Activated T-cell treated with anti-CD3 and anti-CD28 coated beads, Interleukin-2, amount 50 U/mL, for 4 hours (primary cell): Measurements from ENCODE around the gene CACNG7. TPM values are rescaled to one million over a fixed set of nuclear protein-coding genes. Genes with fewer than 3 reads are reported as not detected.
A peak's percentile ranks its signal among the peaks of the same experiment; 100 is the strongest.

ENCODE experiments used
- ATAC-seq, 2 donors: fragments of 200-7000 bp; cut with Tn5 transposase; one replicate each; pipeline ENCODE4 v1.10.0; 2021
- DNase-seq: peaks from one replicate; pipeline ENCODE4 v3.0.0-alpha.2; 2020
- H3K27me3 Mint-ChIP-seq: one replicate; pipeline ENCODE4 v1.8.0; 2021; ENCODE audit warnings: low read depth, mixed read lengths
- H3K36me3 Mint-ChIP-seq: one replicate; pipeline ENCODE4 v1.8.0; 2022; ENCODE audit warnings: mixed read lengths; ENCODE audit not compliant: insufficient read depth
- H3K4me1 Mint-ChIP-seq: one replicate; pipeline ENCODE4 v1.8.0; 2021; ENCODE audit warnings: low read depth, mixed read lengths
- H3K4me3 Mint-ChIP-seq: one replicate; pipeline ENCODE4 v1.8.0; 2021; ENCODE audit warnings: mild to moderate bottlenecking, moderate library complexity, mixed read lengths
- H3K9me3 Mint-ChIP-seq: one replicate; pipeline ENCODE4 v1.8.0; 2021; ENCODE audit warnings: mixed read lengths
- total RNA-seq, 3 donors: library from RNA; stranded (reverse); gene quantifications; one replicate each; pipeline ENCODE4 v1.2.1, GENCODE V29; 2021

The CACNG7 gene
- total RNA-seq, 3 donors from 2014 or later, result not detected

DNA sequence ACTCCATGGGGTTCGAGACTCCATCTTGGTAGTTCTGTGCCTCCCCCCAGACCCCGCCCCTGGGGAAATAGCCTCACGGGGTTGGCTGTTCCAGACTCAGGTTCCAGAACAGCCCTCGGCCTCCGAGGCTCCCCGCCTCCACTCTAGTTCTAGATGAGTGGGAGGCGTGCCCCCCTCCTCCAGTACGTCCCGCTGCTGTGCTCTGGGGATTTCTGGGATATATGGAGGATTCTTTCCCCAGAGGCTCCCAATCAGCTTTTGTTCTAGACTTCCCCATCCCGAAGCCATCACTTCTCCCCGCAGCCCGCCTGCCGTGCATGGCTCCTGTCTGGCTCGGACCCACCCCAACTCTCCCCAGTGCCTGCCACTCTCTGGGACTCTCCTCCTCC lies 1.9 kb upstream of the CACNG7 start:
- no peaks in the 10 kb centered on the region for H3K9me3 Mint-ChIP-seq
- H3K27me3 Mint-ChIP-seq, result peaks cover 80% of the 10 kb centered on the region
- no peak for ATAC-seq
- H3K36me3 Mint-ChIP-seq, result no peaks in the 10 kb centered on the region
- peaks cover 21% of the 10 kb centered on the region for H3K4me1 Mint-ChIP-seq
- no peak overlapping the region for H3K4me3 Mint-ChIP-seq
- no peak for DNase-seq

DNA sequence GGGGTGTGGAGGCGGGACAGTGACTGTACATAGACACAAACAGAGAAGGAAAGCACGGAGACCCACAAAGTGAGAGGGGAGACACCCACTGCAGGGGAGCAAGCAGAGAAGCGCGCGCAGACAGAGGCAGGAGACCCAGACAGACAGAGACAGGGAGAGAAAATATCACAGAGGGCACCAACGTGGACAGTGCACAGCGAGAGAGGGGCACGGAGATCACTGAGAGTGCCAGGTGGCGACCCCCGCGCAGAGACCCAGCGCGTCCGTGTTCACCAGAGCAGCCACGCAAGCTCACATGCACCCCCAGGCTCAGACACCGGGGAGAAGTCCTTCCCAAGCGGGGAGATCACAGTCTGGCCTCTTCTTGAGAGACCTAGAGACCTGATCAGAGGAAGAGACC lies 1.4 kb upstream of the CACNG7 start:
- no peak overlapping the region for H3K4me3 Mint-ChIP-seq
- peak; percentile 13 to 15 for ATAC-seq
- no peaks in the 10 kb centered on the region for H3K9me3 Mint-ChIP-seq

DNA sequence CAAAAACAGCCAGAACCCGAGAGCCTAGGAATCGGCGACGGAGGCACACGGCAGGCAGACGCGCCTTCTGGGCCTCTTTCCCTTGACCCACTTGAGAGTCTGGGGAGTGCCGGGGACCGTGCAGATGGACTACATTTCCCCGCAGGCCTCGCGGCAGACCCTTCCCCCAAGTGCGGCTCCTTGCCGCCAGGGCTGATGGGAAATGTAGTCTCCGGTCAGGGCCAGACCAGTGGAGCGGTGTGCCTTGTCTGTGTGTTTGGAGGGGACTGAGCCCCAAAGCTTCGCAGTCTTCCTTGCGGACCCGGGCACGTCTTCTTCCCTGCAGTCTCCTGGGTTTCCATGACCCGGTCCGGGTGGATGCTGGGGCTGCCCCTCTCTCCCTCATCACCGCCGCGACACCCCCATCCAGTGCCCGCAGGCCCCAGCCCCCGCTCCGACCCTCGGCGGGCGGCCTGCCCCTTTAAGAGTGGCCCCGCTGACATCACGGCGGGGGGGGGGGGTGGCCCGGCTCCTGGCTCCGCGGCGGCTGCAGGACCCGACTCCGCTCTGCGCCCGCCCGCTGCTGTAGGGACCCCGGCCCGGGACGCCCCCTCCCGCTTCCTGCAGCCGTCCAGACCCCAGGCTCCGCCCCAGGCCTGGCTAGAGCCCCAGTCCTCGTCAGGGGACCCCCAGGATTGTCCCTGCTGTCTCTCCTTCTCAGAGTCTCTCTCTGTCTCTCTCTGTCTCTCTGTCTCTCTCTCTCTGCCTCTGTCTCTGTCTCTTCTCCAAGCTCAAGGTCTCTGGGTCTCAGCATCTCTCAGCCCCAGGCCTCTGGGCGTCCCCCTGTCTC lies 758 bp upstream of the CACNG7 start:
- DNase-seq (peak; percentile 24), ATAC-seq (peak; percentile 88 to 91)
- peaks cover 21% of the 10 kb centered on the region for H3K4me1 Mint-ChIP-seq
- H3K36me3 Mint-ChIP-seq, result no peaks in the 10 kb centered on the region
- peak overlapping the region; percentile 53 for H3K4me3 Mint-ChIP-seq
- peaks cover 83% of the 10 kb centered on the region for H3K27me3 Mint-ChIP-seq
- no peaks in the 10 kb centered on the region for H3K9me3 Mint-ChIP-seq

More for the DNA sequence above, 1.4 kb upstream of the CACNG7 start:
- Mint-ChIP-seq H3K4me1 (peaks cover 21% of the 10 kb centered on the region), H3K36me3 (no peaks in the 10 kb centered on the region), H3K27me3 (peaks cover 84% of the 10 kb centered on the region)
- DNase-seq, result no peak

DNA sequence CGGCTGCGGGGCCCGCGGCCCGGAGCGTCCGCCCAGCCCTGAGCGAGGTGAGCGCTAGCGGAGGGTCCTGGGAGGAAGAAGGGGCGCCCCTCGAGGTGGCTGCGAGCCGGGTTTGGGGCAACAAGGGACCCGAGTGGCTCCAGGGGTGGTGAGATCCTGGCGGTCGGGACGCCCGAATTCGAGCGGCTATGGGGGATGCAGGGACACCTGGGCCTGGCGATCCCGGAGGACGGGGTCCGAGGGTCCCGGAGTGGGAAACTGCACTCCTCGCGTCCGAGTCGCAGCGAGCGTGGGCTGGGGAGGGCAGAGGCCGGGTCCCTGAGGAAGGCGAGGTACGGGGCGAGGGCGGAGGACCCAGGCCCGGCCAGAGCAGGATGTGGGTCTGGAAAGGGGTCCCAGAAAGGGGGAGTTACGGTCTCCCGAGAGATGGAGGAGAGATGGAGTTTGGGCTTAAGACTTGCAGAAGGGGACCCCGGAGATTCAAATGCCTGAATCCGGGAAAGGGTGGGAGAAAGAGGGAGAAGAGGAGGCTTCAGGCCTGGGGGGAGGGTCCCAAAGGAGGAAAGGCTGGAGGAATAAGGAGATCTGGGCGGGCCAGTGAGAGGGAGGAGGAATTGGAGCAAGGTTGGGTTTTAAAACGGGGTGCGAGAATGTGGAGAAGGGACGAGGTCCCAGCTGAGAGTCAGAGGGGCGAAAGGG lies 542 bp downstream of the CACNG7 start:
- H3K4me1 Mint-ChIP-seq, result peaks cover 21% of the 10 kb centered on the region
- H3K27me3 Mint-ChIP-seq, result peaks cover 85% of the 10 kb centered on the region
- no peaks in the 10 kb centered on the region for H3K36me3 Mint-ChIP-seq
- DNase-seq (no peak), ATAC-seq (no peak)
- H3K4me3 Mint-ChIP-seq, result no peak overlapping the region
- H3K9me3 Mint-ChIP-seq, result no peaks in the 10 kb centered on the region

DNA sequence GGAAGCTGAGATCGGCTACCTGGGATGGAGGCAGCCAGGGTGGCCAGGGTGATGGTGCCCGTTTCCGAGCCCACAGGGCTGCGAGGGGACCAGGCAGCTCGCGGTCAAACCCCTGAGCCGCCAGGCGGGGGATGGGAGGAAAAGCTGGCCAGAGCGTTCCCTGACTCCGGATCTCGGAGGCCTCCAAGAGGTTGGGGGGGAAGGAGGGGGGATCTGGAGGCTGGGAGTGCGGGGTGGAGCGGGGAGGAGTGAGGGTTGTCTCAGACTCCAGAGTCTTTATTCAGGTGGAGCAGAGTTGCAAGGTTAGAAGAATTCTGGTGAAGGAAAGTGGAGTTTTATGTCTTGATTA lies 1.1 kb downstream of the CACNG7 start:
- ATAC-seq (no peak), DNase-seq (no peak)
- Mint-ChIP-seq H3K9me3 (no peaks in the 10 kb centered on the region), H3K27me3 (peaks cover 85% of the 10 kb centered on the region), H3K4me1 (peaks cover 21% of the 10 kb centered on the region), H3K4me3 (no peak overlapping the region), H3K36me3 (no peaks in the 10 kb centered on the region)

DNA sequence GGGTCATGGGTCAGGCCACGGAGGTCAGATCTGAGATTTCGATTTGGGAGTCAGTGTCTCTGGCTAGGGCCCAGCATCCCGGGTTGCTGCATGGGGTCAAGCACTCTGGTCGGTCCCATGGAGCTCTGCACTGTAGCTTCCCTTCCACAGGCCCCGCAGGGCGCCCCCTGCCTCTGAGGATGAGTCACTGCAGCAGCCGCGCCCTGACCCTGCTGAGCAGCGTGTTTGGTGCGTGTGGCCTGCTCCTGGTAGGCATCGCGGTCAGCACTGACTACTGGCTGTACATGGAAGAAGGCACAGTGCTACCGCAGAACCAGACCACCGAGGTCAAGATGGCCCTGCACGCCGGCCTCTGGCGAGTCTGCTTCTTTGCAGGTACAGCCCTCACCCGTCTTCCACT lies 3.6 kb downstream of the CACNG7 start:
- Mint-ChIP-seq H3K27me3 (peaks cover 70% of the 10 kb centered on the region), H3K4me1 (peaks cover 15% of the 10 kb centered on the region), H3K9me3 (no peaks in the 10 kb centered on the region), H3K36me3 (no peaks in the 10 kb centered on the region), H3K4me3 (no peak overlapping the region)
- no peak for ATAC-seq
- DNase-seq, result no peak

DNA sequence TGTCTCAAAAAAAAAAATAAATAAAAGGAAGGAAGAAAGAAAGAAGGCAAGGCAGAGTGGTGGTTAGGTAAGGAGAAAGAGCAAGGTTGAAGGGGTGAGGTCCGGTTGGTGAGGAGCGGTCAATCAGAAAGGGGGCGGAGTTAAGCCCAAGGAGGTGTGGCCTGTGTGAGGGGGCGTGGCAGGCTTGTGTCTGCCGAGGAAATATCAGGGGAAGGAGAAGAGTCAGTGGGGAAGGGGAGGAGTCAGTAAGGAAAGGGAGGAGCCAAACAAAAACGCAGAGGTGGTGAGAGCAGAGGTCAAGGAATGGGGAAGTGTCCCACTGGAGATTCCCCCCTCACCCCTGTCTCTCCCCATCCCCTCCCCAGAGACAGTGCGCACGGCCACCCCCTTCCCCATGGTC lies 5.9 kb downstream of the CACNG7 start:
- Mint-ChIP-seq H3K36me3 (no peaks in the 10 kb centered on the region), H3K27me3 (peaks cover 51% of the 10 kb centered on the region), H3K9me3 (no peaks in the 10 kb centered on the region), H3K4me1 (peaks cover under 1% of the 10 kb centered on the region), H3K4me3 (no peak overlapping the region)
- ATAC-seq (no peak), DNase-seq (no peak)

DNA sequence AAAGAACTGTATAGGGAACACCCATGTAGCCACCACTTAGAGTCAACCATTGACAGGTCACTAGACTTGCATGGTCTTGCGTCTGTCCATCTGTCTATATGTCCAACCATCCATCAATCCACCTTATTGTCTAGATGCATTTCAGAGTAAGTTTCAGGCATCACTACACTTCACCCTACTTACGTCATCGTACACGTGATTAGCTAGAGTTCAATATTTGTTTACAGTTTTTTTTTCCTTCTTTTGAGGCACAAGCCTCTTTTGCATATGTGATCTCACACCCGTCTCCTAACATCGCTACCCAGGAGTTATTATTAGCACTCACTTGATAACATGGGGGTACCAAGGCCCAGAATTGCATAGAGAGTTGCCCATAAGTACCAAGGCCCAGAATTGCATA lies 6.9 kb downstream of the CACNG7 start:
- Mint-ChIP-seq H3K9me3 (no peaks in the 10 kb centered on the region), H3K4me3 (no peak overlapping the region), H3K36me3 (no peaks in the 10 kb centered on the region), H3K4me1 (no peaks in the 10 kb centered on the region), H3K27me3 (peaks cover 41% of the 10 kb centered on the region)
- no peak for ATAC-seq
- no peak for DNase-seq

DNA sequence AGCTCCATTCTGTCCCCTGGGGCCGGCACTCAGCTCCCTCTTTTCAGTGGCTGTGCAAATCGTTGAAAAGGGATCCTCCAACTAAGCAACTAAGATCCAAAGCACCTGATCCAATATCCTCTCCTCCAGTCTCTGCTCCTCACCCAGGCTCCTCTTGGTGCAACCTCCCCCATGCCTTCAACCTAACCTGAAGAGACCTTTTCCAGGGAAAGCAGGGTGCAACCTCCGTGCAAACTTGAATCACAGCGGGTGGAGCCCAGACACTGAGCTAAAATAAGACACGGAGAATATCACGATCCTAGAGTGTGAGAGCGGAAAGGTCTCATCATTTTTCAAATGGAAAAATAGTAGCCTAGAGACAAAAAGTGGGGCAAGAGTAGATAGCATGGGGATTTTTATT lies 8.3 kb downstream of the CACNG7 start:
- DNase-seq, result no peak
- Mint-ChIP-seq H3K4me1 (no peaks in the 10 kb centered on the region), H3K4me3 (no peak overlapping the region), H3K36me3 (no peaks in the 10 kb centered on the region), H3K27me3 (peaks cover 28% of the 10 kb centered on the region), H3K9me3 (no peaks in the 10 kb centered on the region)
- no peak for ATAC-seq

DNA sequence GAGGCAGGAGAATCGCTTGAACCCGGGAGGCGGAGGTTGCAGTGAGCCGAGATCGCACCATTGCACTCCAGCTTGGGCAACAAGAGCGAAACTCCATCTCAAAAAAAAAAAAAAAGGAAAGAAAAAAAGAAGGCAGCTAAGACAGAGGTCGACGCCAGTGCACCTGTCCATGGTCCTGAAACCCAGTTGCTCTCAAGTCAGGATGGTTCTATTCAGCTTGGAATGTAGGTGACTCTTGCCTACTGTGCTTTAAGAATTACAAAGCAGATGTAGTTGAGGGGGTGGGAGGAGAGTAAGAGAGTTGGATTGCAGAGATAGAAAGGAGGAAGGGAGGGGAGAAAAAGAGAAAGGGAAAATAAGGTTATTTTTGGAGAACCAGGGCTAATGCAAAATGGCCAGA lies 18.7 kb downstream of the CACNG7 start:
- no peak for DNase-seq
- peaks cover 3% of the 10 kb centered on the region for H3K27me3 Mint-ChIP-seq
- H3K4me1 Mint-ChIP-seq, result no peaks in the 10 kb centered on the region
- peaks cover 3% of the 10 kb centered on the region for H3K9me3 Mint-ChIP-seq
- no peak overlapping the region for H3K4me3 Mint-ChIP-seq
- no peaks in the 10 kb centered on the region for H3K36me3 Mint-ChIP-seq
- ATAC-seq, result no peak

DNA sequence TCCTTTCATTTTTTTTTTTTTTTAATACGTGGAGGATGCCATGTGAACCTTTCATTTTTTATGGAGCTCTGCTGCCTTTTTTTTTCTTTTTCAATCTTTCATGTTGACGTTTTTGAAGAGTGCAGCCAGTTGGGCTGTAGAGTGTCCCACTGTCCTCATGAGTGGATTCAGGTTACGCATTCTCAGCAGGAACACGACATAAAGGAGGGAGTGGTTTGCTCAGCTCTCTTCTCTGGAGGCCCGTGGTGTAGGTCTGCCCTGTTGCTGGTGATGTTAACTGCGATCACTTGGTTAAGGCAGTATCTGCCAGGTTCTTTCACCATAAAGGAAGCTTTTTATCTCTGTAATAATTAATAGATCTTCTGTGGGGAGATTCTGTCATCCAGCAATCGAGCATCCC lies 27.0 kb downstream of the CACNG7 start:
- Mint-ChIP-seq H3K27me3 (peaks cover 22% of the 10 kb centered on the region), H3K4me3 (no peak overlapping the region), H3K9me3 (no peaks in the 10 kb centered on the region), H3K4me1 (no peaks in the 10 kb centered on the region), H3K36me3 (no peaks in the 10 kb centered on the region)
- no peak for DNase-seq
- no peak for ATAC-seq

DNA sequence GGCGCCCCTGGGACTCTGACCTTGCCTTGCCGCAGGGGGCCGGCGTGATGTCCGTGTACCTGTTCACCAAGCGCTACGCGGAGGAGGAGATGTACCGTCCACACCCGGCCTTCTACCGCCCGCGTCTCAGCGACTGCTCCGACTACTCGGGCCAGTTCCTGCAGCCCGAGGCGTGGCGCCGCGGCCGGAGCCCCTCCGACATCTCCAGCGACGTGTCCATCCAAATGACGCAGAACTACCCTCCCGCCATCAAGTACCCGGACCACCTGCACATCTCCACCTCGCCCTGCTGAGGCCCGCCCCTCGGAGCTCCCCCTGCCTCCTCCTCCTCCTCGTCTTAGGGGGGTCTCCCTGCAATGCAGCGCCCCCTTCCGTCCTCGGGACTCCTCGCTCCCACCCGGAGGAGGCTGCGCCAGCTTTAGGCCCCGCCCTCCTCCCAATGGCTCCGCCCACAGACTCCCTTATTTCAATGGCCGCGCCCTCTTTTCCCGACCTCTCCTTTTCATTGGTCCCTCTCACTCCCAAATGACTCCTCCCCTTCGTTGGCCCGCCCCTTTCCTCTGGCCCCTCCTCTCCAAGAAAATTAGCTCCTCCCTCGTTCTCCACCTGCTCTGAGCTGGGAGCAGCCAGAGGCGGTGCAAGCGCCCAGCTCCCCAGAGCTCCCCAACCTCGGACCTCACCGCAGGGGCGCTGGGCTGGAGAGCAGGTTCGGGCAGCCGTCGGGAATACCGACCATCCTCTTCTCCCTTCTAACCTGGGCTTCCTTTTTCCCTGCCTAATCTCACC lies 33.1 kb downstream of the CACNG7 start:
- no peak for ATAC-seq

DNA sequence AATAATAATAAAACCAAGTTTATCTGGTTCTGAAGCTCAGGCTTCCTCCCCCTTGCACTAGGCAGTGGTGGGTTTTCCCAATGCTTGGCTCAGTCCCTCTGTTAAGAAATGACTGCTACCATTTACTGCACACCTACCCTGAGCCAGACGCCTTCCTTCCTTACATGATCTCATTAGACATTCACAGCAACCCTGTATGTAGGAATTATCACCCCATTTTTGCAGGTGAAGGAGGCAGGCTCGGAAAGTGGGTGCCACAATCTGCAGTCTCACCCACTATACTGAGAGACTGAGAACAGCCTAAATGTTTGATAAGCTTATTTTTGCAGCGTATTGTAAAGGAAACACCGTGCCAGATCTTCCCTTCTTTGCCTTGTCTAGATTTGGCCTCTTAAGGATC lies 35.3 kb downstream of the CACNG7 start:
- H3K4me3 Mint-ChIP-seq, result no peak overlapping the region
- H3K9me3 Mint-ChIP-seq, result no peaks in the 10 kb centered on the region
- no peaks in the 10 kb centered on the region for H3K36me3 Mint-ChIP-seq
- DNase-seq (no peak), ATAC-seq (no peak)
- H3K27me3 Mint-ChIP-seq, result peaks cover 56% of the 10 kb centered on the region
- H3K4me1 Mint-ChIP-seq, result no peaks in the 10 kb centered on the region

More for the DNA sequence above, 33.1 kb downstream of the CACNG7 start:
- no peak overlapping the region for H3K4me3 Mint-ChIP-seq
- no peaks in the 10 kb centered on the region for H3K4me1 Mint-ChIP-seq
- DNase-seq, result no peak
- H3K9me3 Mint-ChIP-seq, result no peaks in the 10 kb centered on the region
- no peaks in the 10 kb centered on the region for H3K36me3 Mint-ChIP-seq
- peaks cover 64% of the 10 kb centered on the region for H3K27me3 Mint-ChIP-seq

DNA sequence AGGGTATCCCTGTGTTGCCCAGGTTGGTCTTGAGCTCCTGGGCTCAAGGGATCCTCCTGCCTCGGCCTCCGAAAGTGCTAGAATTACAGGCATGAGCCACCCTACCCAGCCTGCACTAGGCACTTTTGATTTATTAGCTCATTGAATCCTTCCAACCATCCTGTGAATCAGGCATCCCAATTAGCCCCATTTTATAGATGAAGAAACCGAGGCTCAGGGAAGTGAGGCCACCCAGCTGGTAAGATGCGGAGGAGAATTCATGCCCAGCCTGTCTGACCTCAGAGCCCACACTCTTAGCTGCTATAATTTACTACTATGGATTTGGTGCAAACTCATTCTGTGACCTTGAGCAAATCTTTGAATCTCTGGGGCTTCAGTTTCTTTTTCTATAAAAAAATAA lies 35.9 kb downstream of the CACNG7 start:
- Mint-ChIP-seq H3K4me1 (no peaks in the 10 kb centered on the region), H3K9me3 (no peaks in the 10 kb centered on the region), H3K36me3 (no peaks in the 10 kb centered on the region), H3K4me3 (no peak overlapping the region), H3K27me3 (peaks cover 58% of the 10 kb centered on the region)
- ATAC-seq, result no peak
- no peak for DNase-seq
